Ramos (cell line): ENCODE measurements around the gene ZNF605.
"Not testable (repeated sequence)": the region's sequence is repeated elsewhere in the genome, so short reads cannot be mapped to it uniquely, and the experiment has no call there.

Experiments used
- in situ Hi-C: fragments of 300-500 bp; cut with MboI; formaldehyde crosslinking; loops from one replicate; pipeline ENCODE4 v1.14.3; 2022; ENCODE audit warnings: low sequenced_read_pairs; ENCODE audit not compliant: unreplicated experiment

ZNF605 gene

GRCh38 chr12:132956011-132956788 lies at the start of gene ZNF605:
TSS of gene ZNF605 (minus strand) at chr12:132956306. CDS start at chr12:132945635, 10,671 bp downstream.
- in situ Hi-C loops, result no loop called here

- in situ Hi-C loops, result no loop called here
Observed at GRCh38 chr12:132998741-132999140, 42.6 kb upstream of the ZNF605 start.

- in situ Hi-C loops, result no loop called here
Observed at GRCh38 chr12:132986885-132987225, 30.7 kb upstream of the ZNF605 start.

- in situ Hi-C loops, result no loop called here
Observed at GRCh38 chr12:132986001-132986884, 30.1 kb upstream of the ZNF605 start, which contains the start of gene ZNF26. TSS of gene ZNF26 (plus strand) at chr12:132986367. CDS start at chr12:132986841, 474 bp downstream.

GRCh38 chr12:132976870-132977269 lies 20.8 kb upstream of the ZNF605 start:
- in situ Hi-C loops, result not testable (repeated sequence)

- in situ Hi-C loops, result no loop called here
Observed at GRCh38 chr12:132972374-132972773, 16.3 kb upstream of the ZNF605 start.

- in situ Hi-C loops, result no loop called here
Observed at GRCh38 chr12:132967736-132968135, 11.6 kb upstream of the ZNF605 start.

- in situ Hi-C loops, result no loop called here
Observed at GRCh38 chr12:132966676-132967415, 10.7 kb upstream of the ZNF605 start.

- in situ Hi-C loops, result no loop called here
Observed at GRCh38 chr12:132965796-132966195, 9.7 kb upstream of the ZNF605 start.

- in situ Hi-C loops, result not testable (repeated sequence)
Observed at GRCh38 chr12:132963947-132964346, 7.8 kb upstream of the ZNF605 start.

GRCh38 chr12:132961790-132962189 lies 5.7 kb upstream of the ZNF605 start:
- in situ Hi-C loops, result not testable (repeated sequence)

GRCh38 chr12:132955094-132956010 lies 754 bp downstream of the ZNF605 start:
- in situ Hi-C loops, result no loop called here

- in situ Hi-C loops, result no loop called here
Observed at GRCh38 chr12:132954471-132955048, 1.5 kb downstream of the ZNF605 start.

GRCh38 chr12:132953771-132954170 lies 2.3 kb downstream of the ZNF605 start:
- in situ Hi-C loops, result no loop called here

GRCh38 chr12:132953163-132953425 lies 3.0 kb downstream of the ZNF605 start:
- in situ Hi-C loops, result no loop called here

GRCh38 chr12:132952371-132953162 lies 3.5 kb downstream of the ZNF605 start:
- in situ Hi-C loops, result no loop called here

- in situ Hi-C loops, result no loop called here
Observed at GRCh38 chr12:132951649-132952048, 4.5 kb downstream of the ZNF605 start.

- in situ Hi-C loops, result no loop called here
Observed at GRCh38 chr12:132950844-132951535, 5.1 kb downstream of the ZNF605 start.
